Esophagus (tissue), 2 donors: ENCODE results near the gene PLA1A. TPM values are rescaled to one million over a fixed set of nuclear protein-coding genes. Genes with fewer than 3 reads are reported as not detected.
"Not testable (repeated sequence)": the region's sequence is repeated elsewhere in the genome, so short reads cannot be mapped to it uniquely, and the experiment has no call there.

Source experiments
- H3K27ac ChIP-seq, 2 donors: one replicate each; pipeline ENCODE4 v1.5.1; 2013; ENCODE audit warnings: low read depth in 2 of 2, mild to moderate bottlenecking in 2 of 2, inconsistent platforms in 1 of 2, low read length in 1 of 2, moderate library complexity in 1 of 2
- H3K27me3 ChIP-seq, 2 donors: one replicate each; pipeline ENCODE4 v1.6.1; 2013; ENCODE audit warnings: low read length in 2 of 2, control low read depth in 1 of 2, mild to moderate bottlenecking in 1 of 2; ENCODE audit not compliant: insufficient read depth in 2 of 2, control insufficient read depth in 1 of 2
- H3K36me3 ChIP-seq, 2 donors: one replicate each; pipeline ENCODE4 v1.6.1; 2013; ENCODE audit warnings: low read length in 1 of 2; ENCODE audit not compliant: control insufficient read depth in 2 of 2, insufficient read depth in 2 of 2
- H3K4me1 ChIP-seq, 2 donors: one replicate each; pipeline ENCODE4 v1.6.1; 2013; ENCODE audit warnings: low read length in 1 of 2; ENCODE audit not compliant: control insufficient read depth in 2 of 2, insufficient read depth in 2 of 2
- H3K4me3 ChIP-seq, 2 donors: one replicate each; pipeline ENCODE4 v1.5.1; 2013; ENCODE audit warnings: low read length in 2 of 2, mild to moderate bottlenecking in 2 of 2, low read depth in 1 of 2, moderate library complexity in 1 of 2
- H3K9me3 ChIP-seq, 2 donors: one replicate each; pipeline ENCODE4 v1.6.1; 2013; ENCODE audit warnings: mild to moderate bottlenecking in 2 of 2, low read depth in 1 of 2, low read length in 1 of 2, moderate library complexity in 1 of 2; ENCODE audit not compliant: control insufficient read depth in 2 of 2, insufficient read depth in 1 of 2
- whole genome bisulfite sequencing, 2 donors: extraction: QIAGEN DNeasy Blood & Tissue Kit; methylation state at CpG; one replicate each; pipeline ENCODE4 v1.1.7; 2013; 5-methylcytosine and 5-hydroxymethylcytosine counted together
- polyA plus RNA-seq, 2 donors: library from polyadenylated mRNA; stranded (reverse); fragments of 200-250 nt; gene quantifications; one replicate each; pipeline ENCODE4 v1.2.3, GENCODE V29; 2013
- donor health status: healthy with polysubstance abuse.
- donor health status: Bipolar disorder and iron deficiency.

The PLA1A gene
- 1 to 10 TPM in 1 of 2 donors, under 1 TPM in 1; 0.10 to 1.1 TPM for polyA plus RNA-seq

DNA sequence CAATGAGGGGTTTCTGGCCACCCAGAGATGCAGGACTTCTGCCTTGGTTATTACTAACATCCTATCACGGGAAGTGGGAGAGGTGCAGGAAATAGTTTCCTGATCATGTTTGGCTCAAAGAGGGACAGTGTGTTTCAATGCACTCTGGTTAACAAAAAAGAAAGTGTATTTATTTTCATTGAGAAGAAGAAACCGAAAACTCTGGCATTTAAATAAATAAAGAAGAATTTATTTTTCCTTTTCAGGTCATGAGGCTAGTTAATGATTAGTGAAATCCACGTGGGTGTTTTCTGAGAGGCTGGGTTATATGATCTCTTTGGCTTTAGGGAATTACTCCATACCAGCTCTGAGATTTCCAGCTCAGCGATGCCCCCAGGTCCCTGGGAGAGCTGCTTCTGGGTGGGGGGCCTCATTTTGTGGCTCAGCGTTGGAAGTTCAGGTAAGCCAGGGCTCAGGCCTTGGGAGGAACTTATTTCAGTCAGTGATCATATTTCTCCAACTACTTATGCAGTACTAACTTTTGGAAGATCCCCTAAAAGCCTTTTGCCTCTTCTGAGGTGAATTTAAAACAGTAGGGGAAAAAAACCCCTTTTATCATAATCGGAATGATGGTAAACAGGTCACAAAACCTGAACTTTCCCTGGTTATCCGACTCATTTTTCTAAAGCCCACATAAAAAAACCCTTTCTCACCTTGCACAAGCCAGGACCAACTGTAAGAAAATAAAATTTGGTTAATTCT is at the start of gene PLA1A:
Gene PLA1A, plus strand, starts transcription at position 338 of the 741 bp plus-strand sequence. Its CDS starts 29 bp downstream, at position 367.
- H3K9me3 ChIP-seq, result no peaks in the 10 kb centered on the region
- H3K4me3 ChIP-seq, result no peak within 1 kb of the TSS
- 49 to 56% methylated on average over 7 of the region's 7 CpGs for WGBS, 2 donors
- peaks cover 0 to 2% of the 10 kb centered on the region in 2 donors for H3K4me1 ChIP-seq
- H3K27me3 ChIP-seq, result no peaks in the 10 kb centered on the region
- H3K27ac ChIP-seq, result no peak within 1 kb of the TSS
- no peaks in the 10 kb centered on the region for H3K36me3 ChIP-seq

DNA sequence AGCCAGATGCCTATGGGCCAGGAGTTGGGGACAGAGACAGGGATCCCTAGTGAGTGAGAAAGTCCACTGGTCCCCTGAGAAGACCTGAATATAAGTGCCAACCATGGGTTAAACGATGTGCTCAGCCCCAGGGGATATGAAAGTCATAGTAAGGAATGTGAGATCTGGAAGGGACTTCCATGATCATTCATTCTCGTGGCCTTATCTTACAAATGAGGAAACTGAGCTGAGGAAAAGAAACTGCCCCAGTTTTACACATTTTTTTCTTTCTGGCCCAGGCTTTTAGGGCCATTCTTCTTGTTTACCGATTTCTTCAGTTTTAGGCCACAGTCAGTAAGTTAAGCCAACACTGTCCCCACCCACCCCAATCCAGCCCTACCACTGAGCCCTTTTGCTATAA is 49.3 kb upstream of the PLA1A start:
- WGBS, 2 donors, result 61 to 69% methylated on average over 3 of the region's 3 CpGs
- H3K9me3 ChIP-seq, result no peaks in the 10 kb centered on the region

DNA sequence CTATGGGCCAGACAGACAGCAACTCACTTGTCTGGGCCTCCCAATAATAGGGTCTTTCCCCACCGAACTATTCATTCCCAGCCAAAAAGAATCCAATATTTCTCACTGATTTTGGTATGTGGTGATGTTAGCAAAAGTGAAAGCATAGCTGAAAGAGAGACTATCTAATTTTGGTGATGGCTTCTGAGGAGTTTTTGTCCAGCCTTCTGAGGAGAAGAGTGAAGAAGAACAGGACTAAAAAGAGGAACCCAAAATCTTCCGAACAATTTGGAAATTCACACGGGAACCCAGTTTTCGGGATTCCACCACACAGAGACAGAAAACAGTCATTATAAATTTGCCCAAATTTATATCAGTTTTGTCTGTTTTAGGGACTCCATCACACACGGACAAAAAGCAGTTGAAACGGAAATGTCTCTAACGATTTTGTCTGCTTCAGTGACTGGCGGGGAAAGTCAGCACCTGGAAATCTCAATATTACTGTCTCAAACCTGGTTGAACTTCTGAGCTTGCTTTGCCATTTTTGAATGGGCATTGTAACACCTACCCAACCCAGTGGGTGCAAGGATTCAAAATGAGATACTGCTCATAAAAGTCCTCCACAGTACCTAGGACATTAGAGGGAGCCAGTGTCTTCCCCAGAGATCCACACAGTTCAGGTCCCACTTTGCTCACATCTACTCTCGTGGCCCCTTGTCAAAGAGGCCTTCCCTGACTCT is 47.3 kb upstream of the PLA1A start:
- H3K27ac ChIP-seq, result no peak overlapping the region
- no peaks in the 10 kb centered on the region for H3K27me3 ChIP-seq
- no peaks in the 10 kb centered on the region for H3K4me1 ChIP-seq
- WGBS, 2 donors, result 92 to 93% methylated on average over 9 of the region's 9 CpGs
- H3K9me3 ChIP-seq, result no peaks in the 10 kb centered on the region
- H3K36me3 ChIP-seq, result no peaks in the 10 kb centered on the region
- no peak overlapping the region for H3K4me3 ChIP-seq

More for the DNA sequence above, 49.3 kb upstream of the PLA1A start:
- no peaks in the 10 kb centered on the region for H3K27me3 ChIP-seq
- H3K4me1 ChIP-seq, result no peaks in the 10 kb centered on the region
- H3K27ac ChIP-seq, result no peak overlapping the region
- no peaks in the 10 kb centered on the region for H3K36me3 ChIP-seq
- H3K4me3 ChIP-seq, result no peak overlapping the region

DNA sequence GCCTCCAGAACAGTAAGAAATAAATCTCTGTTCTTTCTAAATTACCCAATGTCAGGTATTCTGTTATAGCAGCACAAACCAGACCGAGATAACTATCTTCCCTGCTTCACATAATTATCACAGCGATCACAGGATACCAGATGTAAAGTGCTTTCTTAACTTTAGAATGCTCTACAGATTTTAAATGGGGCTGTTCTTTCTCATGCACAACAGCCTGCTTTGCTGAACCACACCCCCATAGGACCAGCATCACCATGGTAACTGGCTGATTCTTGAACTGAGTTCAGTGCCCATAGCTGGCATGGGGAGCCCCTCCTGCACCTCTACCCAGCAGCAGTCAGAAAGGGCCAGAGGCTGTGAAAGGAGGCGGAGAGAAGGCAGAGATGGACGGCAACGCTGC is 46.1 kb upstream of the PLA1A start:
- Histone ChIP-seq H3K27me3 (no peaks in the 10 kb centered on the region), H3K36me3 (no peaks in the 10 kb centered on the region), H3K27ac (no peak overlapping the region), H3K9me3 (no peaks in the 10 kb centered on the region), H3K4me3 (no peak overlapping the region), H3K4me1 (no peaks in the 10 kb centered on the region)
- WGBS, 2 donors, result 89 to 91% methylated on average over 5 of the region's 5 CpGs

DNA sequence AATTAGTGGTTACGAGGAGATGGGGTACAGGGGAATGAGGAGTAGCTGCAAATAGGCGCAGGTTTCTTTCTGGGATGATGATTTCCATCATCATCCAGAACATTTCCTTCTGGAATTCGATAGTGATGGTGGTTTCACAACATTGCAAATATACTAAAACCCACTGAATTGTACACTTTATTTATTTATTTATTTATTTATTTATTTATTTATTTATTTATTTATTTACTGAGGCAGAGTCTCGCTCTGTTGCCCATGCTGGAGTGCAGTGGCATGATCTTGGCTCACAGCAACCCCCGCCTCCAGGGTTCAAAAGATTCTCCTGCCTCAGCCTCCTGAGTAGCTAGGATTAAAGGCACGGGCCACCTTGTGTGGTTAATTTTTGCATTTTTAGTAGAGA is 44.8 kb upstream of the PLA1A start:
- not testable (repeated sequence) for H3K4me3 ChIP-seq, H3K27me3 ChIP-seq, H3K9me3 ChIP-seq, H3K4me1 ChIP-seq, H3K36me3 ChIP-seq, H3K27ac ChIP-seq
- WGBS, 2 donors, result 93 to 96% methylated on average over 6 of the region's 6 CpGs

DNA sequence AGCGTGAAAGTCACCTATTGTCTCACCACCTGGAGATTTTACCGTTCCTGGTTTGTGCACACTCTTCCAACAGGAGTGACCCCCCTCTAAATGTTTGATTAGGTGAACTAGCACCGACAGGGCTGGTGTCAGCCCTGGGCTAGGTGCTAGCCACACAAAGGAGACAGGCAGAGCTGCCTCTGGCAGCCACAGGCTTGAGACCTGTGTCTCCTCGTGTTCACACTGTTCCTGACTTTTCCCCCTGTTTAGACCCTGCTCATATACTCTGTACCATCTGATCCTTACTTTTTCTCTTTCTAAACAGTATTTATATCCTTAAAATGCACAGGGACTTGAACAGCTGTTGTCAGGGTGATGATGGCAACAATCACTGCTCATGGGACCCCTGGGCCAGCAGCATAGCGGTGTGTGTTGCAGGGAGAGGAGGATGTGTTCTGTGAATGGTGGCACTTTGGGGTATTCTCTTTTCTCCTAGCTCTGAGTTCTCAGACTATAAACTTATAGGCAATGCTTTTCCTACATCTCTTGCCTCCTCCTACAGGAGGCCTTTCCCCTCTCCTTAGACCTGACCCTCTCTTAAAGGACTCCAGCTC is 43.8 kb upstream of the PLA1A start:
- no peaks in the 10 kb centered on the region for H3K36me3 ChIP-seq
- no peaks in the 10 kb centered on the region for H3K27me3 ChIP-seq
- H3K4me3 ChIP-seq, result no peak overlapping the region
- no peaks in the 10 kb centered on the region for H3K9me3 ChIP-seq
- no peaks in the 10 kb centered on the region for H3K4me1 ChIP-seq
- WGBS, 2 donors, result 53 to 63% methylated on average over 5 of the region's 5 CpGs
- no peak overlapping the region for H3K27ac ChIP-seq

DNA sequence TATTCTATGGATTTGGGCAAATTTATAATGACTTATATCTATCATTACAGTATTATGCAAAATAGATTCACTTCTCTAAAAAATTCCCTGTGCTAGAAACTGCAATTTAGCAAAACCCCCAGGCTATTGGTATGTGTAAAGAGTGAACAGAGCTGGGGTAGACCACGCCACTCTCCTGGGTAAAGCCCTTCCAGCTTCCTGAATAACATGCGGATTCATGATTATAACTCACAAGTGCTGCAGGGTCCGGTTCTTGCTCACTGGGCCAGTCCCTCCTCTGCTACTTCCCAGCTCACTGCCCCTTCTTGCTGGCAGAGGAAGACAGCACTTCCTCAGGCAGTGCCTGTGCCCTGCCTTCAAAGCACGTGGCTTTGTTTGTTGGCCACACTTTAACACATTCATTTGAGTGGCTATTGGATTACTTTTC is 42.4 kb upstream of the PLA1A start:
- Histone ChIP-seq H3K27me3 (no peaks in the 10 kb centered on the region), H3K4me3 (no peak overlapping the region), H3K36me3 (no peaks in the 10 kb centered on the region), H3K4me1 (no peaks in the 10 kb centered on the region), H3K9me3 (no peaks in the 10 kb centered on the region), H3K27ac (no peak overlapping the region)
- 58 to 67% methylated on average over 4 of the region's 4 CpGs for WGBS, 2 donors

- 86 to 98% methylated on average over 1 of the region's 1 CpG for WGBS, 2 donors
- no peak overlapping the region for H3K27ac ChIP-seq
- no peak overlapping the region for H3K4me3 ChIP-seq
- H3K36me3 ChIP-seq, result no peaks in the 10 kb centered on the region
- H3K27me3 ChIP-seq, result no peaks in the 10 kb centered on the region
- H3K4me1 ChIP-seq, result no peaks in the 10 kb centered on the region
- H3K9me3 ChIP-seq, result no peaks in the 10 kb centered on the region
These were observed 41.8 kb upstream of the PLA1A start for GRCh38 chr3:119555929-119556328.

DNA sequence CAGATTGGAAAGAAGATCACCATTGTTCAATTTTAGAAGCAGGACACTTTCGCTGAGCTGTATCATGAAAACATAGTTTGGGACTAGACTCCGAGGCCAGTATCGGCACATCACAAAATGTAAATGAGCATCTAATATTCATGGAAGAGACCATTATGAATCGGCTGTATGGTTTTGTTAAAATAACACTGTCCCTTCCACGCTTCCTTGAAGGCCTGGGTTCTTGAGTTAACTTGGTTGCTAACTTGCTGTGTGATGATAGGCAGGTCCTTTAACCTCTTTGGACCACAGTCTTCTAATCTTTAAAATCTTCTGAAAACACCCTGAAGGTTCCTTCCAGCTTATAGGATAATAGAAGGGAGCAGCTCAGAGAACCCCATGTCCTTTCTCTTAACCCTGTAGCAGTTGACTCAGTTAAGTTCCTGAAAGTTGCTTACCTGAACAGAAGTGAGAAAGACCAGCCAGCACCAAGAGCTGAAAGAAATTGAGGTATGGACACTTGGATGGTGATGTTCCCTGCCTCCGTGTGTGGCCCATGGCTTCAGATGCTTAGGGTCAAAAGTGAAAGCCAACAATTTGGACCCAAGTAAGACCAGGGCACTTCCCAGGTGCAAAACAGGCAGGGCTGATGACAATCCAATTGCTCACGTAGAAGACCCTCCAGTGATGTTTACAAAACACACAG is 40.4 kb upstream of the PLA1A start:
- WGBS, 2 donors, result 85 to 87% methylated on average over 7 of the region's 7 CpGs
- H3K36me3 ChIP-seq, result no peaks in the 10 kb centered on the region
- no peak overlapping the region for H3K27ac ChIP-seq
- no peak overlapping the region for H3K4me3 ChIP-seq
- no peaks in the 10 kb centered on the region for H3K9me3 ChIP-seq
- no peaks in the 10 kb centered on the region for H3K4me1 ChIP-seq
- no peaks in the 10 kb centered on the region for H3K27me3 ChIP-seq
